Thoracic aorta (tissue), 2 donors: ENCODE measurements around the gene CAMK2D. TPM values are rescaled to one million over a fixed set of nuclear protein-coding genes. Genes with fewer than 3 reads are reported as not detected.

ENCODE experiments used
- ATAC-seq: fragments of 150-250 bp; one replicate; pipeline ENCODE4 v1.8.0; 2017; ENCODE audit warnings: low read depth; ENCODE audit not compliant: insufficient number of reproducible peaks, low FRiP score
- DNase-seq: peaks from one replicate; pipeline ENCODE4 v3.0.0-alpha.2; 2020; ENCODE audit warnings: low spot score
- H3K27ac ChIP-seq, 2 donors: fragments of 200-600 bp; sonication (generic); 1 replicate in 1 of 2; 2 replicates in 1 of 2; pipeline ENCODE4 v1.5.1; 2016; ENCODE audit warnings: mild to moderate bottlenecking in 2 of 2, moderate library complexity in 2 of 2
- H3K27me3 ChIP-seq: fragments of 200-600 bp; sonication (generic); replicated peaks from 2 replicates; pipeline ENCODE4 v1.6.0; 2016; ENCODE audit warnings: mild to moderate bottlenecking; ENCODE audit not compliant: insufficient read depth
- H3K36me3 ChIP-seq: fragments of 200-600 bp; sonication (generic); one replicate; pipeline ENCODE4 v1.5.1; 2016
- H3K4me1 ChIP-seq, 2 donors: fragments of 200-600 bp; sonication (generic); 1 replicate in 1 of 2; 2 replicates in 1 of 2; pipeline versions ENCODE4 v1.5.1 to v1.6.0; 2016; ENCODE audit warnings: low read depth in 2 of 2, mild to moderate bottlenecking in 1 of 2; ENCODE audit not compliant: control insufficient read depth in 1 of 2
- H3K4me3 ChIP-seq: fragments of 200-600 bp; sonication (generic); 2 replicates; pipeline ENCODE4 v1.5.1; 2016; ENCODE audit warnings: mild to moderate bottlenecking
- H3K9me3 ChIP-seq: fragments of 200-600 bp; sonication (generic); 2 replicates; pipeline ENCODE4 v1.5.1; 2016
- total RNA-seq, 2 donors: library from RNA; depleted of rRNA; stranded (reverse); fragments of >200 nt; gene quantifications; one replicate each; pipeline versions ENCODE4 v1.1.0 to v1.2.3, GENCODE V29; 2016
- TF ChIP-seq, protein P1 (sequence below): fragments of 200-600 bp; sonication (generic); IDR thresholded peaks from one replicate; pipeline ENCODE4 v1.5.1; 2019; ENCODE audit warnings: antibody characterized with exemption

CAMK2D gene
- total RNA-seq, 2 donors from 2014 or later: 50.6 to 70.1 TPM

GRCh38 chr4:113750734-113751133 is 10.8 kb downstream of the CAMK2D start:
- DNase-seq (no peak), ATAC-seq (no peak)
- TF ChIP-seq, protein P1, sequence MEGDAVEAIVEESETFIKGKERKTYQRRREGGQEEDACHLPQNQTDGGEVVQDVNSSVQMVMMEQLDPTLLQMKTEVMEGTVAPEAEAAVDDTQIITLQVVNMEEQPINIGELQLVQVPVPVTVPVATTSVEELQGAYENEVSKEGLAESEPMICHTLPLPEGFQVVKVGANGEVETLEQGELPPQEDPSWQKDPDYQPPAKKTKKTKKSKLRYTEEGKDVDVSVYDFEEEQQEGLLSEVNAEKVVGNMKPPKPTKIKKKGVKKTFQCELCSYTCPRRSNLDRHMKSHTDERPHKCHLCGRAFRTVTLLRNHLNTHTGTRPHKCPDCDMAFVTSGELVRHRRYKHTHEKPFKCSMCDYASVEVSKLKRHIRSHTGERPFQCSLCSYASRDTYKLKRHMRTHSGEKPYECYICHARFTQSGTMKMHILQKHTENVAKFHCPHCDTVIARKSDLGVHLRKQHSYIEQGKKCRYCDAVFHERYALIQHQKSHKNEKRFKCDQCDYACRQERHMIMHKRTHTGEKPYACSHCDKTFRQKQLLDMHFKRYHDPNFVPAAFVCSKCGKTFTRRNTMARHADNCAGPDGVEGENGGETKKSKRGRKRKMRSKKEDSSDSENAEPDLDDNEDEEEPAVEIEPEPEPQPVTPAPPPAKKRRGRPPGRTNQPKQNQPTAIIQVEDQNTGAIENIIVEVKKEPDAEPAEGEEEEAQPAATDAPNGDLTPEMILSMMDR: no peak
- Histone ChIP-seq H3K27ac (no peak overlapping the region), H3K9me3 (no peaks in the 10 kb centered on the region), H3K36me3 (no peaks in the 10 kb centered on the region), H3K4me3 (no peak overlapping the region), H3K27me3 (no peaks in the 10 kb centered on the region), H3K4me1 (peaks cover 9 to 12% of the 10 kb centered on the region in 2 donors)

- ATAC-seq (no peak), DNase-seq (no peak)
- Histone ChIP-seq H3K9me3 (no peaks in the 10 kb centered on the region), H3K4me1 (peaks cover 5 to 8% of the 10 kb centered on the region in 2 donors), H3K27ac (no peak overlapping the region), H3K36me3 (no peaks in the 10 kb centered on the region), H3K27me3 (no peaks in the 10 kb centered on the region), H3K4me3 (no peak overlapping the region)
- TF ChIP-seq, protein P1: no peak
Observed at GRCh38 chr4:113750296-113750695, 11.2 kb downstream of the CAMK2D start.

- TF ChIP-seq, protein P1: no peak
- Histone ChIP-seq H3K9me3 (no peaks in the 10 kb centered on the region), H3K4me3 (no peak overlapping the region), H3K4me1 (peaks cover 4 to 6% of the 10 kb centered on the region in 2 donors), H3K27me3 (no peaks in the 10 kb centered on the region), H3K36me3 (no peaks in the 10 kb centered on the region), H3K27ac (no peak overlapping the region)
- no peak for ATAC-seq
- no peak for DNase-seq
Observed at GRCh38 chr4:113749178-113749577, 12.4 kb downstream of the CAMK2D start.

- Histone ChIP-seq H3K4me1 (peaks cover 0 to 11% of the 10 kb centered on the region in 2 donors), H3K36me3 (no peaks in the 10 kb centered on the region), H3K27ac (no peak overlapping the region), H3K27me3 (no peaks in the 10 kb centered on the region), H3K4me3 (no peak overlapping the region), H3K9me3 (no peaks in the 10 kb centered on the region)
- TF ChIP-seq, protein P1: no peak
- ATAC-seq (no peak), DNase-seq (no peak)
Observed at GRCh38 chr4:113747949-113748348, 13.6 kb downstream of the CAMK2D start.

GRCh38 chr4:113745711-113746110 is 15.8 kb downstream of the CAMK2D start:
- H3K27ac ChIP-seq: no peak overlapping the region
- ATAC-seq (no peak), DNase-seq (no peak)
- TF ChIP-seq, protein P1: no peak
- no peaks in the 10 kb centered on the region for H3K9me3 ChIP-seq
- no peaks in the 10 kb centered on the region for H3K27me3 ChIP-seq
- peaks cover 0 to 17% of the 10 kb centered on the region in 2 donors for H3K4me1 ChIP-seq
- no peaks in the 10 kb centered on the region for H3K36me3 ChIP-seq
- no peak overlapping the region for H3K4me3 ChIP-seq
